ENCODE measurements around the gene TADA3.

- TF ChIP-seq CTCF (IDR thresholded peaks at IDR 0.05; ENCODE audit: low read length) (no peak), EZH2phosphoT487 (IDR thresholded peaks at IDR 0.05; ENCODE audit: low read length) (no peak)
Observed at GRCh38 chr3:9765865-9766264, 26.4 kb downstream of the TADA3 start.

All from MM.1S (cell line).